AG09319 (cell line): Measurements from ENCODE around the gene IGSF11.
A peak's percentile ranks its signal among the peaks of the same experiment; 100 is the strongest.
"Not testable (repeated sequence)": the region's sequence is repeated elsewhere in the genome, so short reads cannot be mapped to it uniquely, and the experiment has no call there.

ENCODE experiments used
- DNase-seq: peaks from one replicate; pipeline ENCODE4 v3.0.0-alpha.2; 2010; ENCODE audit warnings: low read depth; ENCODE audit errors: extremely low read depth
- CTCF ChIP-seq: IDR thresholded peaks from 2 replicates; pipeline ENCODE4 v1.5.1; 2011; ENCODE audit warnings: low read depth, mild to moderate bottlenecking, inconsistent platforms, low read length, moderate library complexity

The IGSF11 gene

DNA sequence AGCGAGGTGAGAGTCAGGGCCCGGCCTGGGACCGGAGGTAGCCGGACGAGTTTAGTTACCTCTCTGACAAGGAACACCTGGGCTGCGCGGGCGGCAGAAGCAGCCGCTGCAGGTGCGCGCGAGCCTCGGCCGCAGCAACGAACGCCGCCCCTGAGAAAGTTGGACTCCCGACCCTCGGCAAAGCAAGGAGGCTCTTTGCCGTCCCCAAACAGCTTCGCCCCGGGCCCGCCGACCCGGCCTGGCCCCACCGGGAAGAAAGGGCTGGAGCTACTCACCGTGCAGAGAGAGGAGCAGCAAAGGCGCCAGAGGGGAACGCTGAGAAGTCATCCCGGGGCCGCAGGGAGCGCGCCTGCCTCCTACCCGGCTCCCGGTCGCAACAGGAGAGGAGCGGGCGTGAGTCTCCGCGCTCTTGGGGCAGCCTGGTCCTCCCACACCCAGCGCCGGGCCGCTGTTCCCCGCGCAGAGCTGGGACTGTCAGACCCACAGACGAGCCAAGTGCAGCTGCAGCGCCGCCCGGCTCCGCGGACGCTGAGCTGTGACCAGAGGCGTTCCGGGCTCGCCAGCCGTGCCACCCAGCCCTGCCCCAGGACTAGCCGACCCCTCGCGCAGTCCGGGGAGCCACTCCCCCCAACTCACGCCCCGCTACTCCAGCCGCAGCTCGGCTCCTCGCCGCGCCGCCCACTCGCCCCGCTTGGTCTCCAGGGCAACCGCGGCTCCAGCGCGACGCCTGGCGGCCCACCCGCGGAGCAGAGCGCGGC is at the start of gene IGSF11:
IGSF11 (minus strand) TSS at position 591 of the 758 bp plus-strand sequence; CDS start at position 327, 264 bp downstream.
- peak; percentile 25; the same call in 1 of the 2 replicates for TF ChIP-seq CTCF
- no peak for DNase-seq

DNA sequence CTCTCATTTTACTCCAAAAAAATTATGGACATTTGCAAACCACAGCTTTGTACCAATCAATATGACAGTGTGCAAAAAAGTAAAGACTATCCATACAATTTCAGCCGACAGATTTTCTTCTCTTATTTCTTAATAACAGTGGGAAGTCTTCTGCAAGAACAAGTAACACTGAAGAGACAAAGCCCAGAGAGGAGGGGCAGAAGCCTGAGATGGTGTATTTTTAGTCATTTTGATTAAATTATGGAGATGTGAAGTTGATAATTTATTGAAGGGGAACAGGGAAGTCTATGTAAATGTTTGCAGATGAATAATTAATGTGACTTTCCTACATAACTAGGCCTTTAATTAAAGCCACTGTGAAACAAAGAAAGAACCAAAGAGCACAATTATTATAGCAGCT is 45.7 kb upstream of the IGSF11 start:
- DNase-seq: no peak
- TF ChIP-seq CTCF: no peak

GRCh38 chr3:119073258-119074001 is 38.8 kb upstream of the IGSF11 start:
- no peak for DNase-seq
- no peak for TF ChIP-seq CTCF

- not testable (repeated sequence) for DNase-seq
Observed at GRCh38 chr3:119072451-119072850, 37.8 kb upstream of the IGSF11 start.

- no peak for DNase-seq
- TF ChIP-seq CTCF: no peak
Observed at GRCh38 chr3:119069725-119070124, 35.1 kb upstream of the IGSF11 start.

- TF ChIP-seq CTCF: no peak
- DNase-seq: no peak
Observed at GRCh38 chr3:119063471-119063870, 28.8 kb upstream of the IGSF11 start.

DNA sequence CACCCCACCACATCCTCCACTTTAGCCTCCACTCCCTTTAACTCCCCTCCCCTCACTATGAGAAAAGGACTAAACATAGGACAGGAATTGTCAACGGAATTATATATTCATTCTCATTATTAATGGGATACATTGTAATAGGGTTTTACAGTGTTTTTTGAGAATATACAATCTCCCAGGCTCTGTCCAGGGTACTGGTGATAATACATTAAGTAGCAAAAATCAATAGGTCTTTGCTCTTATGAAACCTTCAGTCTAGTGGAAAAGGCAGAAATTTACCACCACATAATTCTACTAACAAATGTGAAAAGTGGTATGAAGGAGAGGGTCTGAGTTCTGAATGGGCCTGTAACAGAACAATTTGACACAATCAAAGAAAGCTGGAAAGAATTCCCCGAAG is 28.2 kb upstream of the IGSF11 start:
- DNase-seq: no peak
- no peak for TF ChIP-seq CTCF
